Measurements from ENCODE around the gene SMNDC1. TPM values are rescaled to one million over a fixed set of nuclear protein-coding genes. Genes with fewer than 3 reads are reported as not detected.
"Not testable (repeated sequence)": the region's sequence is repeated elsewhere in the genome, so short reads cannot be mapped to it uniquely, and the experiment has no call there.

Gene SMNDC1
- polyA plus RNA-seq, 3 donors from 2014 or later = 12.3 to 26.4 (median 16.3) TPM

DNA sequence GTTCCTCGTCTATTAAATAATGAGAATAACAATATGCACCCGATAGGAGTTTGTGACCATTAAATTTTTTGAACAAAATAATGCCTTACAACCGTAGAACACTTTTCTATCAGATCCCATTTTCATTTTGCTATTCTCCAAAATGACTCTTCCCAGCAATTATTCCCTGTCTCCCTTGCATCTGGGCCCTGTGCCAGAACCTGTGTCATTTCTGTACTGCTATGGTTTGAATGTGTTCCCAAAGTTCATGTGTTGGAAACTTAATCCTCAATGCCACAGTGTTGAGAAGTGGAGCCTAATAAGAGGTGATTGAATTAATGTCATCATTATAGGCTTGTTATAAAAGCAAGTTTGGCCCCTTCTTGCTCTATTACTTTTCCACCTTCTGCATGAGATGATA, 33.2 kb upstream of the SMNDC1 start:
- no peak overlapping the region for H3K4me3 Mint-ChIP-seq
- H3K27ac Mint-ChIP-seq = no peak overlapping the region
- no peak for DNase-seq
- no peaks in the 10 kb centered on the region for H3K36me3 Mint-ChIP-seq
- H3K27me3 Mint-ChIP-seq (ENCODE audit: low read depth in 3 of 3) = peaks cover 0 to 4% (median 4%) of the 10 kb centered on the region in 3 donors
- no peaks in the 10 kb centered on the region for H3K9me3 Mint-ChIP-seq
- H3K4me1 Mint-ChIP-seq = peaks cover 0 to 10% of the 10 kb centered on the region in 2 donors

DNA sequence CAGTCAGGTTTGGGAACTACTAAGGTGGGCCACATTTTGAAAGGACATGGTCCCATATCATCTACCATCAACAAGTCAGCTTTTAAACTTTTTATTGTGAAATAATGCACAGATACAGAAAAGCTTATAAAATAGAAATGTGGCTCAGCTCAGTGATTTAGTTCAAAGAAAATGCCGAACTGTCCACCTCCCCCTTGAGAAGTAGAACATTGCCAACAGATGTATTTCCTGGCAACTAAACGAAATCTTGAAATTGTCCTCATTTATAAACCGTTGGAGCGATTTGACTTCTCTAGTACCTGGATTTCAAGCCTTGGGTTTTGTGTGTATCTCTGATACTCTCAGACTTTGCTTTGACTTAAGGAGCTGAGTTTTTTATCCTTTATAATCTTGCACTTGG, 32.7 kb upstream of the SMNDC1 start:
- Mint-ChIP-seq H3K4me1 (peaks cover 0 to 10% of the 10 kb centered on the region in 2 donors), H3K9me3 (peaks cover 0 to 2% (median 0%) of the 10 kb centered on the region in 6 donors), H3K27me3 (ENCODE audit: low read depth in 3 of 3) (peaks cover 2 to 4% (median 4%) of the 10 kb centered on the region in 3 donors), H3K4me3 (no peak overlapping the region), H3K27ac (no peak overlapping the region), H3K36me3 (no peaks in the 10 kb centered on the region)
- DNase-seq = no peak

DNA sequence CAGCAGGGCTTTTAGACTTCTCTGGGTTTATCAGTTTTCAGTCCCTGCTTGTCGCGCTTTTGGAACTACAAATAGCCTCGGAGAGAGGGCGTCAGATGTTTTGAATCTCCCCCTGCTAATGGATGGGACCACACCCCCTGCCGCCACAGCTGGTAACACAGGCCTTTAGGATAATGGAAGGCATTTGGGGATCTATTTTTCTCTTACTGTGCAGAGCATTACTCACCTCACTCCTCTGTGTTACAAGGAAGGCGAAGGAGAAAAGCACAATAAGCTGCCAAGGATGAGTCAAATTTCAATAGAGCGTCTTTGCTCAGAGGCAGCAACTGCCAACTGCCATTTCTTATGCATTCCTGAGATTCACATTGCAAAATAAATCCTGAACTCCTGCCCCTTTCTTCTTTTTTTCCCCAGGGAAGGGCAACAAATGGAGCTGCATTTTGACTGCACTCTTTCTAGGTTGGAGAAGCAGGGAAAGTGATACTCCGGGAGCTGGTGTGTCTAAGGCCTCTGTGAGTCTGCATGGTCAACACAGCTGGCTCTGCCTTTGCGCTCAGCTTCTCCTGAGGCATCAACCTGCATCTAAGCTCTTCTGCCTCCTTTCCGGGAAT, 31.5 kb upstream of the SMNDC1 start:
- Mint-ChIP-seq H3K27me3 (ENCODE audit: low read depth in 3 of 3) (peaks cover 2 to 4% (median 4%) of the 10 kb centered on the region in 3 donors), H3K27ac (no peak overlapping the region), H3K4me1 (peaks cover 0 to 10% of the 10 kb centered on the region in 2 donors), H3K36me3 (no peaks in the 10 kb centered on the region), H3K9me3 (peaks cover 0 to 2% (median 0%) of the 10 kb centered on the region in 6 donors), H3K4me3 (no peak overlapping the region)
- DNase-seq = no peak

DNA sequence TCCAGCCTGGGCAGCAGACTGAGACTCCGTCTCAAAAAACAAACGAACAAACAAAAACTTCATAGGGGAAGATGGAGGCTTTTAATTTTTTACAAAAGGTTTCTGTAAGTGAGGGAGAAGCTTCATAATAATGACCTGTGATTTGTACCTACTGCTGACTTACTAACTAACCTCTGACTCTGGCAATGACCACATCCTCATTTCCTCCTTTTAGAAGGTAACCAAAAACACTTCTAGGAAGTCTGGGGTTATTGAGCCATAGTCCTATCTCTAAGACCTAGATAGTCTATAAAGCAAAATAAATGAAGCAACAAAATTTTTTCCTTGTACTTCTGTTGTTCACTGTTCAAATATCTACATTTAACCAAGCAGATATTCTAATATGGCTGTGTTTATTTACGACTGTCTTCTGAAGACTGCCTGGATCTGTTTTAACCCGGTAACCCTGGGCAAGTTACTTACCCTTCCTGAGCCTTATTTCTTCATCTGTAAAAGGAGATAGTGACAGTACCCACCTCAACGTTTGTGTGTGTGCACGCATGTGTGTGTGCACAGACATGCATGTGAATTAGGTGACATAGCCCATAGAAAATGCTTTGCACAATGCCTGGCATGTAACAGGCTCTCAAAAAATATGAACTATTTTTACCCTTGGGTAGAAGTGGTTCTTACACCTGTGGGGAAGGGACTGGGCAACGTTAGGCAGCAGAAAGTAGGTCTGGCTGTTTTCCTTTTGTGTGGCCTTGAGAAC, 30.8 kb upstream of the SMNDC1 start:
- Mint-ChIP-seq H3K4me3 (no peak overlapping the region), H3K9me3 (peaks cover 1 to 7% (median 6%) of the 10 kb centered on the region in 6 donors), H3K27ac (no peak overlapping the region), H3K4me1 (peaks cover 0 to 10% of the 10 kb centered on the region in 2 donors), H3K36me3 (peaks cover 0 to 5% (median 5%) of the 10 kb centered on the region in 3 donors), H3K27me3 (ENCODE audit: low read depth in 3 of 3) (peaks cover 2 to 8% (median 5%) of the 10 kb centered on the region in 3 donors)
- no peak for DNase-seq

DNA sequence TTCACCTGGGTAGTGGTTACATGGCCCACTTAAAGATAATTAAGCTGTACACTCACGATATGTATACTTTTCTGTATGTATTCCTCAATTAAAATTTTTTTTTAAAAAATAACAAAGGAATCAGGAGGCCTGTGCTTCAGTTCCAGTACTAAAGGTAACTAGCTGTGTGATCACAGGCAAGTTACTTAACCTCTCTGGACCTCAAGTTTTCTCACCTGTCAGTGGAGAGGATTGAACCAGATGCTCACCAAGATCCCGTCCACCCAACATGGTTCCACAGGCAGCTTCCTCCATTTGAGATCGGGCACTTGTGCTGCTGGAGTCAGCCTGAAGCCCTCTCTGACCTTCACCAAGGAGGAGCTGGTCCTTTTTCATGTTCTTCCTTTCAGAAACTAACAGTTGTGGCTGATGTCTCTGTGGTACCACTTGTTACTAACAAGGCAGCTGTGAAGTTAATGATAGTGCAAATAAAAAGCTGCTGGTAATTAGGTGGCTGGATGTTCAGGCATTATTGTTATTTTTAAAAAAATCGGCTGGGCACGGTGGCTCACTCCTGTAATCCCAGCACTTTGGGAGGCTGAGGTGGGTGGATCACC, 29.4 kb upstream of the SMNDC1 start:
- DNase-seq = no peak
- Mint-ChIP-seq H3K4me1 (peaks cover 0 to 10% of the 10 kb centered on the region in 2 donors), H3K36me3 (peaks cover 3 to 13% (median 7%) of the 10 kb centered on the region in 3 donors), H3K27ac (no peak overlapping the region), H3K27me3 (ENCODE audit: low read depth in 3 of 3) (peaks cover 2 to 8% (median 5%) of the 10 kb centered on the region in 3 donors), H3K4me3 (no peak overlapping the region), H3K9me3 (peaks cover 9 to 17% (median 10%) of the 10 kb centered on the region in 6 donors)

DNA sequence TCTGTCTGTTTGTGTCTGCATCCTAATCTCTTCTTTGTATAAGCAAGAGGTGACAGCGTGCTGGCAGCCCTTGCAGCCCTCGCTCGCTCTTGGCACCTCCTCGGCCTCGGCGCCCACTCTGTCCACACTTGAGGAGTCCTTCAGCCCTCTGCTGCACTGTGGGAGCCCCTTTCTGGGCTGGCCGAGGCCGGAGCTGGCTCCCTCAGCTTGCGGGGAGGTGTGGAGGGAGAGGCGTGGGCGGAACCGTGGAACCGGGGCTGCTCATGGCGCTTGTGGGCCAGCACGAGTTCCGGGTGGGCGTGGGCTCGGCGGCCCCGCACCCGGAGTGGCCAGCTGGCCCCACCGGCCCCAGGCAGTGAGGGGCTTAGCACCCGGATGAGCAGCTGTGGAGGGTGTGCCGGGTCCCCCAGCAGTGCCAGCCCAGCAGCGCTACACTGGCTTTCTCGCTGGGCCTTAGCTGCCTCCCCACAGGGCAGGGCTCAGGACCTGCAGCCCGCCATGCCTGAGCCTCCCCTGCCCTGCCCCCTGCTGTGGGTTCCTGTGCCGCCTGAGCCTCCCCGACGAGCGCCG, 26.6 kb upstream of the SMNDC1 start:
- not testable (repeated sequence) for H3K27me3 Mint-ChIP-seq (ENCODE audit: low read depth in 3 of 3); H3K4me3 Mint-ChIP-seq; DNase-seq; H3K27ac Mint-ChIP-seq; H3K4me1 Mint-ChIP-seq
- Mint-ChIP-seq H3K9me3 (peaks cover 9 to 17% (median 10%) of the 10 kb centered on the region in 6 donors), H3K36me3 (peaks cover 3 to 13% (median 7%) of the 10 kb centered on the region in 3 donors)

DNA sequence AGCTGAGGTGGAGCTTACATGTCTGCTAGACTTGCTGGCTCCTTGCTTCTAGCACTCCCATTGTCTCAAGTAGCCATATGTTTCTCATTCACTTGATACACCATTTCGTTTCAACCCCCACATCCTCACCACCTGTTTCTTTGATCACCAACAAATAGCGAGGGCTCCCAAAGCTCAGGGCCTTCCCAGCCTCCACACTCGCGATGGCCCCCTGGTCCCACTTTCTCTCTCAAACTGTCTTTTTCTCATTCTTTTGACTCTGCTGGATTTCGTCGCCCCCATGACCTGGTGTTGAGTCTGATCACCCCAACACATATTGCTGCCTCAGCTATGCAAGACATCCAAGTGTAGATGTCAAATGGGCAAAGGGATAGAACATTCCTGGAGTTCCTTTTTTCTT, 26.0 kb upstream of the SMNDC1 start:
- DNase-seq = no peak
- Mint-ChIP-seq H3K9me3 (peaks cover 9 to 17% (median 10%) of the 10 kb centered on the region in 6 donors), H3K36me3 (peaks cover 3 to 13% (median 7%) of the 10 kb centered on the region in 3 donors), H3K4me3 (no peak overlapping the region), H3K27ac (no peak overlapping the region), H3K27me3 (ENCODE audit: low read depth in 3 of 3) (peaks cover 2 to 3% (median 3%) of the 10 kb centered on the region in 3 donors), H3K4me1 (peaks cover 0 to 7% of the 10 kb centered on the region in 2 donors)

DNA sequence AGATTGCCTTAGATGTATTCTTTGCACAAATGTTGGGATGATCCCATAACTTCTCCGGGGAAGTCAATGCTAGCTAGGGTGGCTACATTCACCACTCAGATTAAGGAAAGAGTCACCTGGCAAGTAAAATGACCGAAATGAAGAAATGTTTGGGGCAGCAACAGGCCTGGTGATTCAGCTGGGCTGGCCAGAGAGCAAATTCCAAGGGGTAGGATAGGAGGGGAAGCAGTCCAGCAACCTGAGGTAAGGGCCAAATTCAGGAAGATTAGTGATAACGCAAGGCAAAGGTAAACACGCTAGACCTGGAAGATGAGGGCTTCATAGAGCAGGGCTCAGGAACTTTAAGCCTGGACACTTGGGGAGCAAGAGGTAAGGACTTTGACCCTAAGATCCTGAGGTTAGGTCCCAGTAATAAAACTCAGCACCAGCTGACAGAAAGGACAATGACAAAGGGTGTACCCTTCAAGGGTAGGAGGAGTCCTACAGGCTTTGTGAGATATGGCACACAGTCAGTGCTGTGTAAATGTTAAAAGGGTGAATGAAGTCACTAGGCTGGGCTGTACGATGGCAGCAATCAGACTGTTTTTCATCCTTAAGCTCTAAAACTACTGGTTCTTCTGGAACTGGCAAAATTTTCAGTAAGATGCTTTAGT, 22.7 kb upstream of the SMNDC1 start:
- Mint-ChIP-seq H3K36me3 (peaks cover 3 to 13% (median 7%) of the 10 kb centered on the region in 3 donors), H3K9me3 (peaks cover 7 to 17% (median 10%) of the 10 kb centered on the region in 6 donors), H3K27ac (no peak overlapping the region), H3K4me1 (no peaks in the 10 kb centered on the region), H3K4me3 (no peak overlapping the region), H3K27me3 (ENCODE audit: low read depth in 3 of 3) (peaks cover under 1 to 4% (median 3%) of the 10 kb centered on the region in 3 donors)
- no peak for DNase-seq

DNA sequence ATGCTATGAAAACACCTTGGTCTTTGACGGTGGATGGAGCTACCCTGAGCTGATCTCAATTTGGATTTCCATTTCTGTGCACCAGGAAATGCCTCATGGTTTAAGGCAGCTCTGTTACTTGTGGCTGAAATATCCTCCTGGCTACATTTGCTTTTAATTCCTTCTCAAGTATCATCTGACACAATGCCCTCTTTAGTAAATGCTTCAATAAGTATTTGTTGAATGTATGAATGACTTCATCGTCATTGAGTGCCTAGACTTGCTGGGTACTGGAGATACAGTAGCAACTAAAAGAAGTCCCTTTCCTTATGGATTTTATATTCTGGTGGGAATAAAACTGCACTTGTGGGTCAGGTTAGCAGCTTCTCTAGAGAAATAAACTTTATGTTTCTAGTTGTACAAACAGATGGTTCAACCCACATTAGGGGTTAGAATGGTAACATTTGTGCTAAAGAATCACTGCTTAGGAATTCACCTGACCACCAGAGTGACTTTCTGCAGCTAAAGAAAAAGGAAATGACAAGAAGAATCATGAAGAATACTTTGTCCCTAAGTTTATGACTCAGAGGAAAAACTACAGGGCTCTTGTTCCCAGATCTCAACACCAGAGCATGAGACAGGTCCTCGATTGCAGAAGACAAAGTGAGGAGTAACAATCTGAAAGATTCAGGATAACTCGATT, 21.8 kb upstream of the SMNDC1 start:
- Mint-ChIP-seq H3K27ac (no peak overlapping the region), H3K36me3 (peaks cover 3 to 16% (median 7%) of the 10 kb centered on the region in 3 donors), H3K9me3 (peaks cover 7 to 17% (median 10%) of the 10 kb centered on the region in 6 donors), H3K27me3 (ENCODE audit: low read depth in 3 of 3) (peaks cover 0 to 8% (median 3%) of the 10 kb centered on the region in 3 donors), H3K4me3 (no peak overlapping the region), H3K4me1 (no peaks in the 10 kb centered on the region)
- DNase-seq = no peak

DNA sequence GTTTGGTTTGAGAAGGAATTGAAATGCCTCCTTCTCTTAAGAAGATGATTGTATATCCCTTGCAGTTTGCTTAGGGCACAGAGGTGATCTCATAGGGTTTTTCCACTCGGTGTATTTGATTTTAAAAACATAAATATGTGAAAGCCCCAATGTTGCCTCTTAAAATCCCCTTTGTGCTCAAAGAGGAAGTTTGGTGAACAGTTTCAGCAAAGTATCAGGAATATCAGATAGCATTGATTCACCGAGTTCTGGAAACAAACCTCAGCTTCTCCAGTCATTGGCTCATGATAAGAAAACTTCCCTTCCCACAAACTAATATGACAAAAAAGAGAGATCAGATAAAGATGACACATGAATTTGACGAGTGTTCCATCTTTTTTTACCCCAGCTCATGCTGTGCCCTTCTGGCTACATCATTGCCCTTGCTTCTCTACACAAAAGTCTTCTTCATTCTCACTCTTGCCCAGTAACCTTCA, 20.1 kb upstream of the SMNDC1 start:
- no peak overlapping the region for H3K27ac Mint-ChIP-seq
- H3K9me3 Mint-ChIP-seq = peaks cover 0 to 6% (median 4%) of the 10 kb centered on the region in 6 donors
- no peak overlapping the region for H3K4me3 Mint-ChIP-seq
- H3K36me3 Mint-ChIP-seq = peaks cover 0 to 8% (median 0%) of the 10 kb centered on the region in 3 donors
- no peaks in the 10 kb centered on the region for H3K4me1 Mint-ChIP-seq
- DNase-seq = no peak
- H3K27me3 Mint-ChIP-seq (ENCODE audit: low read depth in 3 of 3) = peaks cover 0 to 4% (median 0%) of the 10 kb centered on the region in 3 donors

DNA sequence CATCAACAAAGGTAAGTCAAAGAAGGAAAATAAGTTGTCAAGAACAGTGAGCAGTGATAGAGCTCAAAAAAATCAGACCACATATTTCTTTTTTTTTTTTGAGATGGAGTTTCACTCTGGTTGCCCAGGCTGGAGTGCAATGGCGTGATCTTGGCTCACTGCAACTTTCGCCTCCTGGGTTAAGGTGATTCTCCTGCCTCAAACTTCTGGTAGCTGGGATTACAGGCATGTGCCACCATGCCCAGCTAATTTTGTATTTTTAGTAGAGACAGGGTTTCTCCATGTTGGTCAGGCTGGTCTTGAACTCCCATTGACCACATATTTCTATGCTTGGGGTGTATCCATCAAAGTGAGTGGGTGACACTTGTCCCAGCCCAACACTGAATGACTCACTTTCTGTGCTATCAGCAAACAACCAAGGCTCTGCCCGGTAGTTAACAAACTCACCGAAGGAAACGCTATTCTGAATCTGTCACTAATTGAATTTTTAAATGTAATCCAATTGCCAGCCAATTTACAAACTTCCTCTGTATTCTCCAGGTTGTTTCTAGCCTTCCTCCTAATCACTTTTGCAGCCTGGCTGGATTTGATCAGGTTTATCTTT, 19.6 kb upstream of the SMNDC1 start:
- Mint-ChIP-seq H3K4me3 (no peak overlapping the region), H3K4me1 (no peaks in the 10 kb centered on the region), H3K27me3 (ENCODE audit: low read depth in 3 of 3) (peaks cover 0 to 6% (median 0%) of the 10 kb centered on the region in 3 donors), H3K27ac (no peak overlapping the region), H3K9me3 (peaks cover 0 to 4% (median under 1%) of the 10 kb centered on the region in 6 donors), H3K36me3 (peaks cover 0 to 8% (median 4%) of the 10 kb centered on the region in 3 donors)
- no peak for DNase-seq

DNA sequence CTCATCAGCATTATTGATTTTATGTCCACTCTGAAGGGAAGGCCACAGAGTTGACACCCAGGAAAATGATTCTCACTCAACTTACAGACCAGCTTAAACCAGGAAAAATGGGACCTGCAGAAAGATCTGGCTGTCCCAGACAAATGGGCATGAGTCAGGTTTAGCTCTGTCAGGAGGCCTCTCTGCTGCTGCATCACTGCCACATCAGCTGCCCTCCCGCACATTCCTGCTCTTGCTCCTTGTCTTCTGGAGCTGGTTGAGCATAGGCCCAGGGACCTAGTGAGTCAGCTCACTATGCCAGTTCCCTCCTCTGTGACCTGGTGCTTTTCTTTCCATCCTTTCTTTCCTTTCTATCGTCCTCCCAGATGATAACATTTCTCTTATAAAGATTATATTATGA, 18.8 kb upstream of the SMNDC1 start:
- Mint-ChIP-seq H3K4me3 (no peak overlapping the region), H3K4me1 (no peaks in the 10 kb centered on the region), H3K27ac (no peak overlapping the region), H3K36me3 (peaks cover 0 to 8% (median 4%) of the 10 kb centered on the region in 3 donors), H3K27me3 (ENCODE audit: low read depth in 3 of 3) (peaks cover 0 to 8% (median 0%) of the 10 kb centered on the region in 3 donors), H3K9me3 (peaks cover 0 to 4% (median 0%) of the 10 kb centered on the region in 6 donors)
- DNase-seq = no peak
